Activated B cell treated with CpG ODN at 0.5 μM for 24 hours (primary cell): ENCODE results near the gene MAML2. TPM values are rescaled to one million over a fixed set of nuclear protein-coding genes. Genes with fewer than 3 reads are reported as not detected.

Experiments
- ATAC-seq: fragments of 200-7000 bp; cut with Tn5 transposase; one replicate; pipeline ENCODE4 v1.10.0; 2021; ENCODE audit warnings: low read depth, mild to moderate bottlenecking, moderate library complexity
- CTCF ChIA-PET: fragments of 350-600 bp; sonication (Branson Sonifier 250); formaldehyde crosslinking; loops from one replicate; lab custom pipeline; 2021; ENCODE audit warnings: antibody characterized with exemption; lab: Charles Lee
- POLR2A ChIA-PET: fragments of 350-600 bp; sonication (Branson Sonifier 250); formaldehyde crosslinking; loops from one replicate; lab custom pipeline; 2021; ENCODE audit warnings: antibody characterized with exemption; lab: Charles Lee
- DNase-seq: peaks from one replicate; pipeline ENCODE4 v3.0.0; 2022
- H3K27ac Mint-ChIP-seq: one replicate; pipeline ENCODE4 v1.8.0; 2020; ENCODE audit warnings: mixed read lengths
- H3K27me3 Mint-ChIP-seq: one replicate; pipeline ENCODE4 v1.8.0; 2021; ENCODE audit warnings: mixed read lengths
- H3K36me3 Mint-ChIP-seq: one replicate; pipeline ENCODE4 v1.8.0; 2021; ENCODE audit warnings: low read depth, mixed read lengths
- H3K4me1 Mint-ChIP-seq: one replicate; pipeline ENCODE4 v1.8.0; 2021; ENCODE audit warnings: mixed read lengths
- H3K4me3 Mint-ChIP-seq: one replicate; pipeline ENCODE4 v1.8.0; 2020; ENCODE audit warnings: mild to moderate bottlenecking, mixed read lengths
- H3K9me3 Mint-ChIP-seq: one replicate; pipeline ENCODE4 v1.8.0; 2020; ENCODE audit warnings: mixed read lengths
- intact Hi-C: fragments of 100-400 bp; cut with micrococcal nuclease; formaldehyde crosslinking; loops from one replicate; pipeline ENCODE4 v1.15.1; 2024
- total RNA-seq: library from RNA; stranded (reverse); gene quantifications from 2 replicates; pipeline ENCODE4 v1.2.3, GENCODE V29; 2022
- TF ChIP-seq, protein P1 (sequence below): fragments of 200-600 bp; IDR thresholded peaks from one replicate; pipeline ENCODE4 v1.8.0; 2022; ENCODE audit warnings: antibody characterized with exemption, mild to moderate bottlenecking

The MAML2 gene
- total RNA-seq, 1 donor from 2014 or later, result 24.8 TPM

DNA sequence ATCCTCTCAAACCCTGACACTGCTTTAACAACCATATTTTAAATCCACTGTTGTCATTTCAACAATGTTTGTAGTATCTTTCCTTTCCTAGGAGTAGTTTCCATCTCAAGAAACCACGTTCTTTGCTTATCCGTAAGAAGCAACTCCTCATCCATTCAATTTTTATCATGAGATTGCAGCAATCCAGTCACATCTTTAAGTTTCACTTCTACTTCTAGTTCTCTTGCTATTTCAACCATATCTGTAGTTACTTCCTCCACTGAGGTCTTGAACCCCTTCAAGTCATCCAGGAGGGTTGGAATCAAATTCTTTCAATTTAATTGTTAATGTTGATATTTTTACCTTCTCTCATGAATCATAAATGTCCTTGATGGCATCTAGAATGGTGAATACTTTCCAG is 24.3 kb upstream of the MAML2 start:
- Mint-ChIP-seq H3K4me3 (no peak overlapping the region), H3K9me3 (no peaks in the 10 kb centered on the region), H3K4me1 (peaks cover 8% of the 10 kb centered on the region), H3K27ac (peak overlapping the region; percentile 42), H3K36me3 (peaks cover 55% of the 10 kb centered on the region), H3K27me3 (no peaks in the 10 kb centered on the region)
- ATAC-seq (no peak), DNase-seq (no peak)
- ChIA-PET POLR2A (no interaction called here), CTCF (no interaction called here)
- intact Hi-C loops, result no loop called here
- TF ChIP-seq, protein P1, sequence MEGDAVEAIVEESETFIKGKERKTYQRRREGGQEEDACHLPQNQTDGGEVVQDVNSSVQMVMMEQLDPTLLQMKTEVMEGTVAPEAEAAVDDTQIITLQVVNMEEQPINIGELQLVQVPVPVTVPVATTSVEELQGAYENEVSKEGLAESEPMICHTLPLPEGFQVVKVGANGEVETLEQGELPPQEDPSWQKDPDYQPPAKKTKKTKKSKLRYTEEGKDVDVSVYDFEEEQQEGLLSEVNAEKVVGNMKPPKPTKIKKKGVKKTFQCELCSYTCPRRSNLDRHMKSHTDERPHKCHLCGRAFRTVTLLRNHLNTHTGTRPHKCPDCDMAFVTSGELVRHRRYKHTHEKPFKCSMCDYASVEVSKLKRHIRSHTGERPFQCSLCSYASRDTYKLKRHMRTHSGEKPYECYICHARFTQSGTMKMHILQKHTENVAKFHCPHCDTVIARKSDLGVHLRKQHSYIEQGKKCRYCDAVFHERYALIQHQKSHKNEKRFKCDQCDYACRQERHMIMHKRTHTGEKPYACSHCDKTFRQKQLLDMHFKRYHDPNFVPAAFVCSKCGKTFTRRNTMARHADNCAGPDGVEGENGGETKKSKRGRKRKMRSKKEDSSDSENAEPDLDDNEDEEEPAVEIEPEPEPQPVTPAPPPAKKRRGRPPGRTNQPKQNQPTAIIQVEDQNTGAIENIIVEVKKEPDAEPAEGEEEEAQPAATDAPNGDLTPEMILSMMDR, result no peak

DNA sequence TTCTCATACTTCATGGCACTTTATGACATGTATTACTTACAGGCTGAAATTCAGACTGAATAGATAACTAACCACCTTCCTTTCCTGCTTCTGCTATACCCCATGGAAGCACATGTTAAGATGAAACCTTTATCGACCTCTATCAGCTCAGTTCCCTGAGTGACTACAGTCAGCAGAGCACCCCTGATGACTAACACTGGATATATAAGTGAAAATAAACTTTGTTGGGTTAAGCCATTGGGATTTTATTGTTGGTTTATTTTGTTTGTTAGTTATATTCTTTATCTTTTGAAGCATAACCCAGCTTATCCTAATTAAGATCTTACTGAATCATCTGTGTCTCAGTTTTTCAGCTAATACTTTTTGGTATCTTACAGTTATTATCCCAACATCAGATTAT is 23.0 kb upstream of the MAML2 start:
- Mint-ChIP-seq H3K36me3 (peaks cover 53% of the 10 kb centered on the region), H3K27me3 (no peaks in the 10 kb centered on the region)

DNA sequence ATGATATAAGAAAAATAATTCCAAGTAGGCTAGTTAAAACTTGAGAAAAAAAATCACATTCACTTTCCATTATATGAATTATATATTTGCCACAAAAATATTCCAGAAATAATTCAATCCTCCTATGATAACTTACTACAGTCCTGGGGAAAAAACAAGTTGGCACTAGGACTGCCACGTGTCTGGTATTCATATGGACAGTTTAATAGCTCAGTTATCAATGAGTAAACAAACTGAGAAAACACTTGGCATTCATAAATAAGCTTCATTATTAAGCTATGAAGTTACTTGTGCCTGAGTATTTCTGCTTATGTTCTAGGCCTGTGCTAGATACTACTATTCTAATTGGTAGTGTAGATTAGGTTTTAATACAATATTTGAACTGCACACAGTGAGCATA is 22.5 kb upstream of the MAML2 start:
- intact Hi-C loops, result no loop called here
- H3K27me3 Mint-ChIP-seq, result no peaks in the 10 kb centered on the region
- H3K4me1 Mint-ChIP-seq, result peaks cover 8% of the 10 kb centered on the region
- no peak for DNase-seq
- CTCF ChIA-PET, result interaction anchor here (1.0 to 1.5 kb wide), 2 partner anchors 22 to 529 kb away, joined by 3 to 4 read pairs; partner anchors contain the start of gene MAML2
- H3K36me3 Mint-ChIP-seq, result peaks cover 52% of the 10 kb centered on the region
- TF ChIP-seq, protein P1, result no peak
- POLR2A ChIA-PET, result no interaction called here
- no peak overlapping the region for H3K4me3 Mint-ChIP-seq
- ATAC-seq, result no peak
- no peaks in the 10 kb centered on the region for H3K9me3 Mint-ChIP-seq
- H3K27ac Mint-ChIP-seq, result no peak overlapping the region

More for the DNA sequence above, 23.0 kb upstream of the MAML2 start:
- TF ChIP-seq, protein P1, result no peak
- no peaks in the 10 kb centered on the region for H3K9me3 Mint-ChIP-seq
- H3K4me3 Mint-ChIP-seq, result no peak overlapping the region
- H3K27ac Mint-ChIP-seq, result no peak overlapping the region
- DNase-seq (no peak), ATAC-seq (no peak)
- CTCF ChIA-PET, result interaction anchor here (1.0 to 1.5 kb wide), 2 partner anchors 23 to 530 kb away, joined by 3 to 4 read pairs; partner anchors contain the start of gene MAML2
- intact Hi-C loops, result no loop called here
- H3K4me1 Mint-ChIP-seq, result peaks cover 8% of the 10 kb centered on the region
- POLR2A ChIA-PET, result no interaction called here

DNA sequence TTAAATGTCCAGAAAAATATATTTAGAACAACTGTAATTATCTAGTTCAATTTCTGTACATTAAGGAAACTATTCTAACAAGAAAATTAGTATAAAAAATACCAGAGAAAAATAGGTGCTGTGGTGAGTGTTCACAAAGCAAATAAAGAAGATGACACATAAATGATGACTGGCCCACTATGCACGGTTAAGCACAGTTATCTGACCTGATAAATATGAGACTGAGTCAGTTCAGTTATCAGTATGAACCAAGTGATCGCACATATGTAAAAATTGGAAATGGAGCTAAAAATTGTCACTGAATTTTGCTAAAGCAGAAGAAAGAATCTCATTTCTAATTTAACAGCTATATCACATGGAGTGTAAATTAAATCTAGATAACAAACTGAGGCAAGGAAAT is 18.8 kb upstream of the MAML2 start:
- ChIA-PET POLR2A (no interaction called here), CTCF (interaction anchor here (1.2 kb wide), 1 partner anchor 18 kb away, joined by 4 read pairs; no protein-coding TSS in a partner anchor)
- Mint-ChIP-seq H3K36me3 (peaks cover 48% of the 10 kb centered on the region), H3K9me3 (no peaks in the 10 kb centered on the region), H3K27ac (no peak overlapping the region), H3K4me3 (no peak overlapping the region), H3K27me3 (no peaks in the 10 kb centered on the region), H3K4me1 (no peaks in the 10 kb centered on the region)
- ATAC-seq (no peak), DNase-seq (no peak)
- intact Hi-C loops, result no loop called here
- TF ChIP-seq, protein P1, result no peak

DNA sequence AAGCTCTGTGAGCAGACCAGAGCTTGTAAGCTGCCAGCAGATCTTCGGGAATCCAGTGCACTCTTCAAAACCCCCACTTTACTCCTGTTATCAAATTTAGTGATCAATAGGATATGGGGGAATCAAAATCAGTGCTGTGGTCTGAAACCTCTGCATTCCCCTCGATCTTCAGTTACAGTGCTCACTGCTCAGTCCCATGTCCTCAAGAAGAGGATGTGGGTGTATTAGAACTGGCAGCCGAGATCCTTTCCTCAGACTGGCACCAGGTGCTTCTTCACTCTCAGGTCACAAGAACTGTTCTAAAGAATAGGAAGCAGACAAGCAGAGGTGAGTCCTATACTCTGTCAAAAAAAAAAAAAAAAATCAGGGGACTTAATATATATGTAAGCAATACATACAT is 15.3 kb upstream of the MAML2 start:
- TF ChIP-seq, protein P1, result no peak
- Mint-ChIP-seq H3K27me3 (no peaks in the 10 kb centered on the region), H3K9me3 (no peaks in the 10 kb centered on the region), H3K36me3 (peaks cover 62% of the 10 kb centered on the region), H3K4me1 (no peaks in the 10 kb centered on the region), H3K27ac (no peak overlapping the region), H3K4me3 (no peak overlapping the region)
- ChIA-PET CTCF (no interaction called here), POLR2A (interaction anchor here (1.4 kb wide), 1 partner anchor 15 kb away, joined by 3 read pairs; the partner anchor contains the start of gene MAML2)
- ATAC-seq, result no peak
- intact Hi-C loops, result no loop called here
- DNase-seq, result no peak
